ENCODE data around the gene WDR20.

GRCh38 chr14:102211240-102211639 is 71.5 kb downstream of the WDR20 start:
- TF ChIP-seq, protein P1, sequence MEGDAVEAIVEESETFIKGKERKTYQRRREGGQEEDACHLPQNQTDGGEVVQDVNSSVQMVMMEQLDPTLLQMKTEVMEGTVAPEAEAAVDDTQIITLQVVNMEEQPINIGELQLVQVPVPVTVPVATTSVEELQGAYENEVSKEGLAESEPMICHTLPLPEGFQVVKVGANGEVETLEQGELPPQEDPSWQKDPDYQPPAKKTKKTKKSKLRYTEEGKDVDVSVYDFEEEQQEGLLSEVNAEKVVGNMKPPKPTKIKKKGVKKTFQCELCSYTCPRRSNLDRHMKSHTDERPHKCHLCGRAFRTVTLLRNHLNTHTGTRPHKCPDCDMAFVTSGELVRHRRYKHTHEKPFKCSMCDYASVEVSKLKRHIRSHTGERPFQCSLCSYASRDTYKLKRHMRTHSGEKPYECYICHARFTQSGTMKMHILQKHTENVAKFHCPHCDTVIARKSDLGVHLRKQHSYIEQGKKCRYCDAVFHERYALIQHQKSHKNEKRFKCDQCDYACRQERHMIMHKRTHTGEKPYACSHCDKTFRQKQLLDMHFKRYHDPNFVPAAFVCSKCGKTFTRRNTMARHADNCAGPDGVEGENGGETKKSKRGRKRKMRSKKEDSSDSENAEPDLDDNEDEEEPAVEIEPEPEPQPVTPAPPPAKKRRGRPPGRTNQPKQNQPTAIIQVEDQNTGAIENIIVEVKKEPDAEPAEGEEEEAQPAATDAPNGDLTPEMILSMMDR (IDR thresholded peaks at IDR 0.05), result no peak
- no peak for TF ChIP-seq ZFX (IDR thresholded peaks at IDR 0.05; ENCODE audit: borderline replicate concordance)
